ENCODE measurements around the gene PDE10A. TPM values are rescaled to one million over a fixed set of nuclear protein-coding genes. Genes with fewer than 3 reads are reported as not detected.

The PDE10A gene
- total RNA-seq, 1 experiment from 2014 or later, result 1.8 TPM

DNA sequence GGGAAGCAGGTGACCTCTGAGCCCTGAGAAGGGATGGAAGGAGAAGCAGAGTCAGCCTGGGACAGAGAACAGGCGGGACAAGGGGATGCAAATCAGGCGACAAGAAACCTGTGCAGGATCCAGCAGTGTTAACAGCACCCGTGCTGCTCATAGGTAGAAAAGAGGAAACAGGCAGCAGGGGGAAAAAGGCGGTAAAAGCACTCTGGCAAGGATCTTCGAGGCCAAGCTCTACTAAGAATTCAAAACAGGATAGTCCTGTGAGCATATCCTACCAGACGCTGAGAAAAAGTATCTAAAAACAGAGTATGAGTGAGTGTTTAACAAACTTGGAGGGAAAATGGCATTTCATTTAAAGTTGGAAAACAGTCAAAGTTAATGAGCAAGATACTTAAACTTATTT, 370.4 kb downstream of the PDE10A start:
- TF ChIP-seq, protein P1, sequence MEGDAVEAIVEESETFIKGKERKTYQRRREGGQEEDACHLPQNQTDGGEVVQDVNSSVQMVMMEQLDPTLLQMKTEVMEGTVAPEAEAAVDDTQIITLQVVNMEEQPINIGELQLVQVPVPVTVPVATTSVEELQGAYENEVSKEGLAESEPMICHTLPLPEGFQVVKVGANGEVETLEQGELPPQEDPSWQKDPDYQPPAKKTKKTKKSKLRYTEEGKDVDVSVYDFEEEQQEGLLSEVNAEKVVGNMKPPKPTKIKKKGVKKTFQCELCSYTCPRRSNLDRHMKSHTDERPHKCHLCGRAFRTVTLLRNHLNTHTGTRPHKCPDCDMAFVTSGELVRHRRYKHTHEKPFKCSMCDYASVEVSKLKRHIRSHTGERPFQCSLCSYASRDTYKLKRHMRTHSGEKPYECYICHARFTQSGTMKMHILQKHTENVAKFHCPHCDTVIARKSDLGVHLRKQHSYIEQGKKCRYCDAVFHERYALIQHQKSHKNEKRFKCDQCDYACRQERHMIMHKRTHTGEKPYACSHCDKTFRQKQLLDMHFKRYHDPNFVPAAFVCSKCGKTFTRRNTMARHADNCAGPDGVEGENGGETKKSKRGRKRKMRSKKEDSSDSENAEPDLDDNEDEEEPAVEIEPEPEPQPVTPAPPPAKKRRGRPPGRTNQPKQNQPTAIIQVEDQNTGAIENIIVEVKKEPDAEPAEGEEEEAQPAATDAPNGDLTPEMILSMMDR (IDR thresholded peaks at IDR 0.05; ENCODE audit: unreplicated experiment), result no peak
- no peak overlapping the region for H3K4me3 Mint-ChIP-seq (ENCODE audit: unreplicated experiment)
- ChIA-PET POLR2A (interaction anchor here (0.5 to 0.7 kb wide), 2 partner anchors 8 to 132 kb away, joined by 3 read pairs; no protein-coding TSS in a partner anchor), CTCF (interaction anchor here (0.5 to 0.6 kb wide), 3 partner anchors 8 to 531 kb away, joined by 3 read pairs; no protein-coding TSS in a partner anchor)
- H3K36me3 Mint-ChIP-seq (ENCODE audit: insufficient read depth, unreplicated experiment), result no peaks in the 10 kb centered on the region
- DNase-seq (ENCODE audit: unreplicated experiment), result no peak
- no peaks in the 10 kb centered on the region for H3K27me3 Mint-ChIP-seq (ENCODE audit: insufficient read depth, unreplicated experiment)
- no peaks in the 10 kb centered on the region for H3K4me1 Mint-ChIP-seq (ENCODE audit: insufficient read depth, unreplicated experiment)
- H3K27ac Mint-ChIP-seq (ENCODE audit: low read depth, unreplicated experiment), result no peak overlapping the region
- intact Hi-C loops (cut with micrococcal nuclease), result no loop called here
- no TSS peak for BruUV-seq (replicated peaks)
- H3K9me3 Mint-ChIP-seq (ENCODE audit: unreplicated experiment), result peaks cover 12% of the 10 kb centered on the region

Measured in MCF 10A (cell line).